DLD1 (cell line): ENCODE measurements around the gene ZNF467.

Source experiments
- in situ Hi-C: cut with HindIII; loops from 2 replicates; pipeline ENCODE4 v1.10.0; 2017; ENCODE audit warnings: low sequenced_read_pairs

Gene ZNF467

DNA sequence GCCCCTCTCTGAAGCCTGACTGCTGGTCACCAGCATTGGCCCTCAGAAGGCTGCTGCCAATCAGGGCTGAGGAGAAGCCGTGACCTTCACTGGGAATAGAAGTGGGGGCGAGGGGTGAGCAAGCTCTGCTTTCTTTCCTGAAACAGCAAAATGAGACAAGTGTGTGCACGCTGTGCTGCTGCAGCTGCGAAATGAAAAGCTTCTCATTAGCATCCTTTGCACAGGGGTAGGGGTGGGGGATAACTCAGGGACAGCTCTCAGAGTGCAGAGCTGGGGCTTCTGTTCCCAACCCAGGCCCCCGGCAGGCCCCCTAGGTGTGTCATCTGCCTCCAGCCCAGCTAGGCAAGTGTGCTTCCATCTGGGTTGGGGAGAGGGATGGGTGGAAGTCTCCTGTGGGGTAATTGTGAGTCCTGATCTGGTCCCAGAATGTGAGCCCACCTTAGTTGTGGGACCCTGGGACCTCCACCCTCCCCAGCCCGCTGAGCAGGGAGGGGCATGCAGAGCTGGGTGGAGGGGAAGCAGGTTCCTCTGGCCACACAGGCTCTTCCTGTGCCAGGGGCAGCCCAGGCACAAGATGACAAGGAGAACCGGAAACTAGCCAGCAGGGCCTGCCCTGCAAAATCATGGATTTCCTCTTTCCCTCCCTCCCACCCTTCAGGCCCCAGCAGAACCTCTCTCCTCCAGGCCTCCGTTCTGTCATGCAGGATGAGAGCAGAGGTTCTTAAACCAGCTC lies 22.2 kb downstream of the ZNF467 start:
- in situ Hi-C loops = no loop called here

GRCh38 chr7:149750122-149750845 lies 23.1 kb downstream of the ZNF467 start:
- in situ Hi-C loops = no loop called here

DNA sequence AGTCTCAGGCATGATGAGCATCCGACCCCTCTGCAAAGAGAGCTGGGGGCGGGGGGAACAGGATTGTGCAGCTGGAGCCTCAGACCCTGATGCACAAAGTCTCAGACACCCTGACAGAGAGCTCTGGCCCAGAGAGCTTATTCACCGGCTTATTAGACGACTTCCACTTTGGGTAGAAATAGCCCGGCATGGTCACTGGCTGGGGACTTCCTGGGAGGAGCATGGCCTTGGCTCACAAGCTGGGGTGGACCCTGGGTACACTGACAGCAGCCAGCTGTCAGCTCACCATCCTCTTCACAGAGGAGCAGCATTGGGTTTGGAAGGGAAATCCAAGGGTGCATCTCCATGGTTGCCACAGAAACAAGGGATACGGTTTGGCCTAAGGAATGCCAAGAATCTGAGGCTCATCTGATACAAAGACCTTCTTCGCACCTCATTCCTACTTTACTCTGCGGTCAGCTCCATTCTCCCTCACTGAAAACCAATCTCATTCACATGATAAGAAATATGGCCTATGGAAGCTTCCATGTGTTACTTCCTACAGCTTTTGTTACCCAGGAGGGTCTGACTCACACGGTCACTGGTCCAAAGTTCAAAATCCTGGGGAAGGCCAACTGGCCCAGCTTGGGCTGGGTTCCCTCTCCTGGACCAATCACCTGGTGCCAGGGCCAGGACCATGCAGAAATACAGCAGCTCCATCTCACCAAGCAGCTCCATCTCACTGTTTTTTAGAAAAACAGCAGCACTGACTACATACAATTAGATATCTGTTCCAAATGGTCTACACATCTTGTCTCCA lies 25.1 kb downstream of the ZNF467 start:
- in situ Hi-C loops = loop anchor here (5.0 kb wide), 1 partner anchor 36 kb away; a partner anchor contains a TSS

- in situ Hi-C loops = no loop called here
These were observed 29.7 kb downstream of the ZNF467 start for GRCh38 chr7:149743476-149744255.

DNA sequence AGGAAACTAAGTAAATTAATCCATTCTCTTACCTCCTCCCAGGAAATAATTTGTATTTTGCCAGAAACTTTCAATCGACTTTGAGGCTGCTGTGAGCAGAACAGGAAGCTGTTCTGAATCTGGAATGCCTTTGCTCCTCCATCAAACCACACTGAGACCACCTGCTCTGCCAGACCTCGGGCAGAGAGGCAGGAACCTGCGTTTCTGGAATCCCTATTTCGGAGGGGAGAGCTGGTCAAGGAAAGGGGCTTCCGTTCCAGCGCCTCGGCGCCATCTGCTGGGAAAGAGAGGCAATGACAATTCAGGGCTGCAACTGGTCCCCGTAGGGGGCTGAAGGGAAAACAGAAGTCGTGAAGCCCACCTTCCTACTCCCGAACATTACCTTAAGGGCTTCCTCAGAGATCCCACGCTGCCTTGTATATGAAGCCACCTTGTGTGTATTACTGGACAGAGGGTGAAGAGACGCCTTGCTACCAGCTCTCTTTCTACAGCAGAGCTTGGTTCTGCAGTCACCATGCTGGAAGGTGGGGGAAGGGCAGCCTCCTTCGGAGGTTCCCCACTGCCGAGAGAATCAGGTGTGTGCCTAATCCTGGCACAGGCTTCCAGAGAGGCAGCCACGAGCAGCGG lies 31.2 kb downstream of the ZNF467 start:
- in situ Hi-C loops = no loop called here

- in situ Hi-C loops = no loop called here
These were observed 31.8 kb downstream of the ZNF467 start for GRCh38 chr7:149741629-149742028.

- in situ Hi-C loops = no loop called here
These were observed 36.7 kb downstream of the ZNF467 start for GRCh38 chr7:149736478-149737360.

DNA sequence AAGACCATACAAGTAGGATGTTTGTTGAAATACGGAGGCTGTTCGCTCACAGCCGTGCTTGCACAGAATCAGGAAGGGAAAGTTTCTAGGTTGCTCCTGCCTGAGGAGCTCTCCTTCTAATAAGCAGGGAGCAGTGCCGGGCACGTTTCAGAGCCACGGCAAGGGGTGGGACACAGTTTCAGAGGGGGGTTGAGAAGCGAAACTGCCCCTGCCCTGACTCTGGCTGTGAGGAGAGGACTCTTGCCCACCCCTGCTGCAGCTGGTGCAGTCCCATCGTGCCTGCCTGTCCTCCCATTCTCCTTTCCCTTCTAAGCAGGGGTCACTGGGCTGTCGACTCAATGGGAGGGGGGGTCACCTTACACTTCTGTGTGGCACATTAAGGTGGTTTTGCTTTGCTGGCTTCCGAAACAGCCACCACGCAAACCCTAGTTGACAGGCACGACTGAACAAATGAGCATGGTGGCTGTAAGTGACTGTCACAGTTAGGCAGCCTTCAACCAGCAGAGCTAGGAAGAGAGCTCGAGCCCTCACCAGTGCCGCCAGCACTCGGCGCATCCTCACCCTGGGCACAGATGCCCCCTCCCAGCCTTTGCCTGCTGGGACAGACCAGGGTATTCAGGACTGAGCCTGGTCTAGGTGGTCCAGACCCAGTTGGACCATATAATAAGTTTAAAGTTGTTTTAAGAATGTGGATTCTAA lies 37.5 kb downstream of the ZNF467 start:
- in situ Hi-C loops = no loop called here

- in situ Hi-C loops = no loop called here
These were observed 38.2 kb downstream of the ZNF467 start for GRCh38 chr7:149735181-149735602.

DNA sequence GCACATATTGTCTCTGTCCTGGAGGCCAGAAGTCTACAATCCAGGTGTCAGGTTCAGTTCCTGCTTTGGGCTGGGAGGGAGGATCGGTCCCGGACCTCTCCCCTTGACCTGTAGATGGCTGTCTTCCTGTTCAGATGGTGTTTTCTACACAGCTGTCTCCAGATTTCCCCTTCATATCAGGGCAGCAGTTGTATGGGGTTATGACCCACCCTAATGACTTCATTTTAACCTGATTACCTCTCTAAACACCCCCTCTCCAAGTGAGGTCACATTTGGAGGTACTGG lies 38.7 kb downstream of the ZNF467 start:
- in situ Hi-C loops = no loop called here

DNA sequence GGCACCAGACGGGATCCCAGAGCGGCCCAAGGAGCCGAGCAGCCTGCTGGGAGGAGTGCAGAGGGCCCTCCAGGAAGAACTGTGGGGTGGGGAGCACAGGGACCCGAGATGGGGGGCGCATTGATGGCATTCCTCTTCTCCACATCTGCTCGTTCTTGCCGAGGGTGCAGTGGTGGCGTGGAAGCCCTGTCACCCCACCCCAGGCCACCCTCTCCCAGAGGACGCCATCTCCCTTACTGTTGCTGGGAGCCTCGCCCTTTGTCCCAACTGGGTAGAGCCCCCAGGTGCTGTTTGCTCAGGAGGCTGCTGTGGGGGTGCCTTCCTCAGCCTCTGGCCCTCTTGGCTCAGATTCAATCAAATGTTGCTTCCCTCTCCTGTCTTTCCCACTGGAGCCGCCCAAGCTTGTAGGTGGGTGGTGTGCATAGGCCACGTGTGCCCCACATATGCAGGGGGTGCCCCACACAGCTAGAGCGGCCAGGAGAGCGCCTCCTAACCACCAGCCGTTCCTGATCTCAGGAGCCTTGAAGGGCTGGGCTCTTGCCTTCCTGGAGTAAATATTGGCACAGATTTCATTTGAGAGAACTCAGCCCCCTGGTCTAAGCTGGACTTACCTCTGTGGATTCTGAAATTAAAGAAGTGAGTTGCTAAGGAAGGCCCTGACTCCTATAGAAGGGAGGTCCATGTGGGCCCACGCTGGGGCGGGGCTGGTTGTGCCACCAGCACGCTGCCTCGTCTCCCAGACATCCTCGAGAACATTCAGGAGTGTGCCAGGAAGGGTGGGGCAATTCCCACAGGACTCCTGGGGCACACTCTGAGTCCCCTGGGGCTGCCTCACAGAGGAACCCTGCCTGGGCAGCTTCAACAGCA lies 39.2 kb downstream of the ZNF467 start:
- in situ Hi-C loops = no loop called here

DNA sequence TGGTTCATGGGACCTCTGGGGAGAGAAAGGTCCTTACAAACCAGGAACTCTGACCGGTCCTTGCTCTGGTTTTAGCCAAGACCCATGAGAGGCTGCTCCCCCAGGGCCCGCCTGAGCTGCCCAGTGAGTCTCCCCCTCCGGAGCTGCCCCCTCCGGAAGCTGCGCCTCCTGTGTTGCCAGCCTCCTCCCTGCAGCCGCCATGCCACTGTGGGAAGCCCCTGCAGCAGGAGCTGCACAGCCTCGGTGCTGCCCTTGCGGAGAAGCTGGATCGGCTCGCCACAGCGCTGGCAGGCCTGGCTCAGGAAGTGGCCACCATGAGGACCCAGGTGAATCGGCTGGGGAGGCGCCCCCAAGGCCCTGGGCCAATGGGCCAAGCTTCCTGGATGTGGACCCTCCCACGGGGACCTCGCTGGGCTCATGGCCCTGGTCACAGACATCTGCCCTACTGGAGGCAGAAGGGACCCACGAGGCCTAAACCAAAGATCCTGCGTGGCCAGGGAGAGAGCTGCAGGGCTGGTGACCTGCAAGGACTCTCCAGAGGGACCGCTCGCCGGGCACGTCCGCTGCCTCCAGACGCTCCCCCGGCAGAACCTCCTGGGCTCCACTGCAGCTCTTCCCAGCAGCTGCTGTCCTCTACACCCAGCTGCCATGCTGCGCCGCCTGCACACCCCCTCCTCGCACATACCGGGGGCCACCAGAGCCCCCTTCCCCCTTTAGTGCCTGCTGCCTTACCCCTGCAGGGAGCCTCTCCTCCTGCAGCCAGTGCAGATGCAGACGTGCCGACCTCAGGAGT lies 40.1 kb downstream of the ZNF467 start:
- in situ Hi-C loops = no loop called here

DNA sequence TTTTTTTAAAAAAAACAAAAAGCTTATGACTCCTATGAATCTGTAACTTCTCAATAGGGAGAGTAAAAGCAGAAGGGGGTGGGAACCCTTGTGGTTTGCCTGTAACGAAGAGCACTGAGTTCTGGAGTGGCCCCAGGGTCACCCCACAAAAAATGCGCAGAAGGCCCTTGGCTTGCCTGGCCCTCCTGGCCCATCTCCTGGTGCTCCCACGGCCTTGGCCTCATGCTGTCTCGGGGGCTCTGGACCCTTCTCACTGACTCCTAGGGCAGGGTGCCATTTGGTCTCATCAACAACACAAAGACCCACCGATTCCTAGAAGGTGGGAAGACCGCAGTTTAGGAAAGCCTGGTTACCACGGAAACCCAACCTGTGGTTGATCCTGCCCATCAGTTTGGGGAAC lies 40.8 kb downstream of the ZNF467 start:
- in situ Hi-C loops = no loop called here

GRCh38 chr7:149732111-149732561 lies 41.3 kb downstream of the ZNF467 start:
- in situ Hi-C loops = no loop called here

GRCh38 chr7:149731207-149731955 lies 42.0 kb downstream of the ZNF467 start:
- in situ Hi-C loops = no loop called here

DNA sequence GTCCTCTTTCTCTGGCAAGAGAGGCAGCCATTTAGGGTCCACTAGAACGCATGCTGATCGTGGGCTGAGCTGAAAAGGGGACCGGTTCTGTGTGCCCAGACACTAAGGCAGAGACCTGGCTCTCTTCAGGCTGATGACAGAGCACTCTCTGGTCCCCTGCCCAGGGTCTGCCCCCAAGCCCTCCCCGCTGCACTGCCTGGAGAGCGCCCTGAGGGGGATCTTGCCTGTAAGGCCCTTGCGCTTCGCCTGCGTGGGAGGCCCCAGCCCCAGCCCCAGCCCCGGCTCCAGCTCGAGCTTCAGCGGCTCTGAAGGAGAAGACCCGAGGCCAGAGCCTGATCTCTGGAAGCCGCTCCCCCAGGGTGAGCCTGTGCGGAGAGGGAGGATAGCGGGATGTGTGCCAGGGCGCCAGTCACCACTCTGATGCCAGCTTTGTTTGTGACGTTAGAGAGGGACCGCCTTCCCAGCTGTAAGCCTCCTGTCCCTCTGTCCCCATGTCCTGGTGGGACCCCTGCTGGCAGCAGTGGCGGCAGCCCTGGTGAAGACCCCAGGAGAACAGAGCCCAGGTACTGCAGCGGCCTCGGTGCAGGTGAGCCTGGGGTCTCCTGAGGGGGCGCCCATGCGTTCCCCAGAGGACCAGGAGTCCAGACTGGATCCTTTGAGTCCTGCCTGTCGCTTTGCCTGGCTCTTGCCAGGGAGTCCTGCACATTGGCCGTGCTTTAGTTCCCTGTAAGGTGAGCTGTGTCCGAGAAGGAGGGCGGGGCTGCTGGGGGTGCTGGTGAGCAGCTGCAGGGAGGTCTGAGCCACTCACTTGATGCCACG lies 43.2 kb downstream of the ZNF467 start:
- in situ Hi-C loops = no loop called here
